Measurements from ENCODE around the gene BCL2L11.

BCL2L11 gene

GRCh38 chr2:111198701-111199100 lies 78.0 kb downstream of the BCL2L11 start:
- DNase-seq = no peak

GRCh38 chr2:111199840-111200239 lies 79.1 kb downstream of the BCL2L11 start:
- DNase-seq = no peak

DNA sequence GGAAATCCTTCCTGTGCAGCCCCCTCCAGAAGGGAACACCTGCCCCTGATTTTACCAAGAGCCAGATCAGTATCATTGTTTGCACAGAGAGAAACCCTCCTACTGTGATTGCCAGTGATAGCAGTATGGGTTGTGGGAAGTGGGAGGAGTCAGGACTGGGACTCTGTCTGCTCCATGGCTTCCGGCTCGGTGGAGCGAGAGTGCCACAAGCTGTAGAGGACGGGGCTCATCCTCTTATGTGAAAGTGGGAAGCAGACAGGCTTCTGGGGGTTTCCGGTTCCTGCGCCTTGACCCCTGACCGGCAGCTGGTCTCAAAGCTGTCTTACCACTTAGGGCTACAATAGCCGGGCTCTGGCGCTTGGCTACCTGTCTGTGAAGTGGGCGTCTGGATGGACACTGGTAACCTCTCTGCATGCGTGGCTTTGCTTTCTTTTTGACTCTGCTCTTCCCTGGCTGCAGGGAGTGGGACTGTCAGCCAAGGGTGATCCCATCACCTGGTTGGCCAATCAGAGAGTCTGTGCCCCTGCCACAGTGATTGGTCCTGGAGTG lies 79.7 kb downstream of the BCL2L11 start:
- no peak for DNase-seq

- DNase-seq = no peak
Measured at GRCh38 chr2:111201214-111201613, 80.5 kb downstream of the BCL2L11 start.

DNA sequence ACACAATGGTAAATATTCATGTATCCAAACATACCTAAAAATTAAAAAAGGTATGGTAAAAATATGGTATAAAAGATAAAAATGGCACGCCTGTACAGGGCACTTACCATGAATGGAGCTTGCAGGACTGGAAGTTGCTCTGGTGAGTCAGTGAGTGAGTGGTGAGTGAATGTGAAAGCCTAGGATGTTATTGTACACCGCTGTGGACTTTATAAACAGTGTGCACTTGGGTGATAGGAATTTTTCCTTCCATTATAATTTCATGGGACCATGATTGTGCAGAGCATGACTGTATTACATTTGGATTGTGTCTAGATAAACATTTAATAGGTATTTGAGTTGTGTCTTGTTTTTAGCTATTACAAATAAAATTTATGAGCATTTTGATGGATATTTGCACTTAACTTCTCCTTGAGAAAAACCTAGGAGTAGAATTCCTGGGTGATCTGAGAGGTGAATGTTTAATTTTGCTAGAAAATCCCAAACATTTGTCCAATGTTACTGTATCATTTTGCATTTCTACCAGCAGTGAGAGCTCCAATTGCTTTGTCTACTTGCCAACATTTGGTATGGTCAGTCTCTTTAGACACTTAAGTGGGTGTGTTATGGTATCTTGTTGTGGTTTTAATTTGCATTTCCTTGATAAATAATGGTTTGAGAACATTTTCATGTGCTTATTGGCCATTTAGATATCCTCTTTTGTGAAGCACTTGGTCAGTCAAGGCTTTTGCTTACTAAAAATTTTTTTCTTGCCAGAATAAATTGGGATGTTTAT lies 81.7 kb downstream of the BCL2L11 start:
- DNase-seq = no peak

GRCh38 chr2:111204706-111205105 lies 84.0 kb downstream of the BCL2L11 start:
- DNase-seq = no peak

DNA sequence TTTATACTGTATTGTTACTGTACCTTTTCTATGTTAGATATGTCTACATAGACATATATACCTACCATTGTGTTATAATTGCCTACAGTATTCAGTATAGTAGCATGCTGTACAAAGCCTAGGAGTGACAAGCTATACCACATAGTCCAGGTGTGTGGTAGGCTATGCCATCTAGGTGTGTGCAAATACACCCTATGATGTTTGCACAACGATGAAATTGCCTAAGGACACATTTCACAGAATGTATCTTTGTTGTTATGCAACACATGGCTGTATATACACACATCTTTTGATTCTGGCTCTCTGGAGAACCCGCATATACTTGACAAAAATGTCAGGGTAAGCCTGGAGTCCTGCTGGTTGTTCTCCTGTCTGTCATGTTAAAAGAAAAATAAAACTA lies 85.1 kb downstream of the BCL2L11 start:
- DNase-seq = no peak

DNA sequence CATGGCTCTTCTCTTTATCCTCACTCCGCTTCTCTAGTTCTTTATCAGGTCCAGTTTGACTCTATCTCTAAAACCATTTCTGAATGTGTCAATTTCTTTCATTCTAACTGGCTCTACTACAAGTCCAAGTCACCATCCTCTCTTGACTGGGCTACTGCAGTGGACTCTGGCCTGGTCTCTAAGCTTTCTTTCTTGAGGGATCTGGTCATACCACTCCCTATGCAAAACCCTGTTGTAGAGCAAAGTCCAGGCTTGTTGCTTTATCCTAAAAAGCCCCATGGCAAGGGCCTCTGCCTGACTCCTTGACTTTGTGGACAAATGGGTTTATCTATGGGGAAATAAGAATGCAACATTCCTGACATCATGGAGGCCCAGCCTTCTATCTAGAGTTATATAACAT lies 87.1 kb downstream of the BCL2L11 start:
- no peak for DNase-seq

GRCh38 chr2:111208639-111209038 lies 87.9 kb downstream of the BCL2L11 start:
- DNase-seq = no peak

GRCh38 chr2:111209045-111209514 lies 88.4 kb downstream of the BCL2L11 start:
- no peak for DNase-seq

DNA sequence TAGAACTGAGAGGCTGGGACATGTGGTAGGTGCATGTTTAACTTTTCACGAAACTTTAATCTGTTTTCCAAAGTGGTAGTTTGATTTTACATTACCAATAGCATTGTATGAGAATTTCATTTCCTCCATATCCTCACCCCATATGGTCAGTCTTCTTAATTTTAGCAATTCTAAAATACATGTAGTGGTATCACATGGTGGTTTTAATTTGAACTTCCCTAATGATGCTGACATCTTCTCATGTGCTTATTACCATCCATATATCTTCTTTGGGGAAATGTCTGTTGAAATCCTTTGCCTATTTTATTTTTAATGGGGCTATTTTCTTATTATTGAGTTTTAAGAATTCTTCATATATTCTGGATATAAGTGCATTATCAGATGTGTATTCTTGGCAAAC lies 89.3 kb downstream of the BCL2L11 start:
- DNase-seq = no peak

- DNase-seq = no peak
Measured at GRCh38 chr2:111213877-111214276, 93.2 kb downstream of the BCL2L11 start.

DNA sequence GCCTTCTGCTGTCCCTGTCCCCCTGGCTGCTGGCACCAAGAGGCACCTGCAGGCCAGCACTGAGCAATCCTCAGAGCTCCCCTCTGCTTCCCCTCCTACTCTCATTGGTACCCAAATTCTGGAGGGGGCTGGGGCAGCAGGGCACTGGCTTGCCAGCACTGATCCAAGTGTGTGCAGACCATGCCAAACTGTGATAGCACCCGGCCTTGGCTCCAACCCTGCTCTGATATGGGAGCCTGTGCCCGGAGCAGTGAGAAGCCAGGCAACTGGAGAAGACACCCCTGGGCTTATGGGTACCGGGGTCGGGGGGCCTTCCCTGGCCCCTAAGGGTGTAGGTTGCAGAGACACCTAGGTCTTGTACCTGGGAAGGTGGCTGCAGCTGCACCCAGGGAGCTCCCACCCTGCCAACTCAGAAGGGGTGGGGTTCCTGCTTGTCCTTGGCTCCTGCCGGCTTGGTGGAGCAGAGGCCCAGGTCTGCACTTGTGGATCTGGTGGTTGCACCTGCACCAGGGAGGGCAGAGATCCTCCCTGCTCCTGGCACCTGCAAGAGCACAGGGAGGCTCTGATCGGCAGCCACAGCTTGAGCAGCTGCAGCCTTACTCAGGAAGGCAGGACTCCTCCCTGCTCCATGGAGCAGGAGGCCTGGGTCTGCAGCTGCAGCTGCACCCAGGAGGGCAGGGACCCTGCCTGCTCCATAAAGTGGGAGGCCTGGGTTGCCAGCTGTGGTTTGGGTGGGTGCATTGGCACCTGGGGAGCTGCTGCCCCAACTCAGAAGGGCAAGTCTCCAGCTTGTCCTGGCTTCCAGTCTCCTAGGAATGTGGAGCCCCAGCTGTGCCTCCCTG lies 96.3 kb downstream of the BCL2L11 start:
- DNase-seq = no peak
